ENCODE measurements around the gene PDK3. TPM values are rescaled to one million over a fixed set of nuclear protein-coding genes. Genes with fewer than 3 reads are reported as not detected.

PDK3 gene
- polyA plus RNA-seq, 1 of the 3 experiments (the other 2 are of a cell fraction): 2.5 TPM

- no peak for TF ChIP-seq ZBTB33 (IDR thresholded peaks at IDR 0.05; ENCODE audit: borderline replicate concordance, low read depth)
These were observed 22.5 kb downstream of the PDK3 start (continued) for GRCh38 chrX:24487571-24487970.

GRCh38 chrX:24491741-24492140 lies 26.7 kb downstream of the PDK3 start:
- Histone ChIP-seq H3K4me3 (ENCODE audit: low read depth in 2 of 2, low read length in 1 of 2) (no peak overlapping the region), H3K9ac (no peak overlapping the region), H3F3A (replicated peaks; ENCODE audit: insufficient read depth) (no peaks in the 10 kb centered on the region), H3K9me2 (no peaks in the 10 kb centered on the region), H3K4me2 (no peak overlapping the region), H3K27me3 (ENCODE audit: insufficient read depth) (no peaks in the 10 kb centered on the region), H3K79me2 (ENCODE audit: insufficient read depth) (no peaks in the 10 kb centered on the region), H3K27ac (ENCODE audit: low read depth in 2 of 2, low read length in 1 of 2) (no peak overlapping the region), H3K9me3 (no peaks in the 10 kb centered on the region), H4K20me1 (ENCODE audit: insufficient read depth) (no peaks in the 10 kb centered on the region), H2AFZ (ENCODE audit: low read depth) (no peak overlapping the region), H3K4me1 (ENCODE audit: control insufficient read depth in 1 of 2, insufficient read depth in 2 of 2, low read depth in 1 of 2, low read length in 1 of 2) (no peaks in the 10 kb centered on the region; a peak in 1 of 4 replicates), H3K36me3 (replicated peaks in 1 of 2; ENCODE audit: control insufficient read depth in 1 of 2, insufficient read depth in 2 of 2, low read length in 1 of 2) (no peaks in the 10 kb centered on the region)
- ChIA-PET CTCF (no interaction called here), POLR2A (no interaction called here)
- WGBS (ENCODE audit: low lambda C conversion rate): 61% methylated on average over 4 of the region's 4 CpGs
- no peak for DNase-seq
- TF ChIP-seq IRF3 (IDR thresholded peaks at IDR 0.05; ENCODE audit: low read depth, low read length) (no peak), EZH2phosphoT487 (IDR thresholded peaks at IDR 0.05; ENCODE audit: borderline replicate concordance, low read depth) (no peak), GABPA (IDR thresholded peaks at IDR 0.05; ENCODE audit: low read depth) (no peak), FOXJ3 (CRISPR knock-in tag; IDR thresholded peaks at IDR 0.05) (no peak), REST (IDR thresholded peaks at IDR 0.05; ENCODE audit: low read depth, low read length) (no peak), FOSL2 (IDR thresholded peaks at IDR 0.05; ENCODE audit: borderline replicate concordance, low read depth) (no peak), TEAD4 (IDR thresholded peaks at IDR 0.05; ENCODE audit: borderline replicate concordance, insufficient read depth) (no peak), NFIC (IDR thresholded peaks at IDR 0.05; ENCODE audit: borderline replicate concordance) (no peak), RCOR1 (IDR thresholded peaks at IDR 0.05; ENCODE audit: low read length) (no peak), TAF1 (IDR thresholded peaks at IDR 0.05; ENCODE audit: borderline replicate concordance, low read depth, low read length) (no peak), POLR2AphosphoS5 (IDR thresholded peaks at IDR 0.05; ENCODE audit: low read depth, low read length) (no peak), ELF1 (IDR thresholded peaks at IDR 0.05) (no peak), CTCF (IDR thresholded peaks at IDR 0.05) (no peak), PBX3 (IDR thresholded peaks at IDR 0.05) (no peak), MXI1 (IDR thresholded peaks at IDR 0.05; ENCODE audit: low read depth, low read length) (no peak), NRF1 (IDR thresholded peaks at IDR 0.05; ENCODE audit: low read depth, low read length) (no peak), USF2 (IDR thresholded peaks at IDR 0.05; ENCODE audit: borderline replicate concordance, low read depth, low read length) (no peak)

All from SK-N-SH (cell line).